Esophagus squamous epithelium (tissue), 4 donors: ENCODE measurements around the gene PTCH1.

ENCODE experiments used
- CTCF ChIP-seq, 6 experiments: fragments of 450-650 bp in 4 of 6; fragments of 200-600 bp in 2 of 6; sonication (generic) in 2 of 6; IDR thresholded peaks; one replicate each; pipeline ENCODE4 v1.5.1; 2016 to 2019; ENCODE audit warnings: antibody characterized with exemption in 6 of 6, mild to moderate bottlenecking in 4 of 6, moderate library complexity in 4 of 6
- POLR2A ChIP-seq, 4 donors: fragments of 450-650 bp; IDR thresholded peaks; one replicate each; pipeline ENCODE4 v1.6.1; 2017; ENCODE audit warnings: antibody characterized with exemption in 4 of 4, mild to moderate bottlenecking in 4 of 4, moderate library complexity in 3 of 4

- TF ChIP-seq CTCF (IDR thresholded peaks at IDR 0.05), result no peak
- no peak for TF ChIP-seq POLR2A (IDR thresholded peaks at IDR 0.05)
These were observed 97.3 kb downstream of the PTCH1 start for GRCh38 chr9:95419444-95419843.
